HG03469 (cell line): ENCODE results near the gene KRT79.
"Not testable (repeated sequence)": the region's sequence is repeated elsewhere in the genome, so short reads cannot be mapped to it uniquely, and the experiment has no call there.

ENCODE experiments used
- ATAC-seq: cut with Tn5 transposase; IDR thresholded peaks from one replicate; pipeline ENCODE4 v1.9.1; 2021; ENCODE audit warnings: mild to moderate bottlenecking, moderate library complexity, moderate number of reproducible peaks; ENCODE audit not compliant: unreplicated experiment

The KRT79 gene

DNA sequence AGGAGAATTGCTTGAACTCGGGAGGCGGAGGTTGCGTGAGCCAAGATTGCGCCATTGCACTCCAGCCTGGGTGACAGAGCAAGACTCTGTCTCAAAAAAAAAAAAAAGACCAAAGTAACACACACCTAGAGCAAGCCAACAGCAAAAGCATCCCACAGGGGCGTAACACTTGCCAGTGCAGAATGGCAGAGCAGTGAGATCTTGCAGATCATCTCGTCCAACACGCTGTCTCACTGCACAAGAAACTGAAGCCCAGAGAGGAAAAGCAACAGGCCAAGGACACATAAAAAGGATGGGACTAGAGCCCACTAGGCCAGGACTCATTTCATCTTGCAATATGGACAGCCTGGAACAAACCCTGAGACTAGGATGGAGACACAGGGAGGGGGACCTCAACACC is 27.4 kb upstream of the KRT79 start:
- ATAC-seq, result no peak

DNA sequence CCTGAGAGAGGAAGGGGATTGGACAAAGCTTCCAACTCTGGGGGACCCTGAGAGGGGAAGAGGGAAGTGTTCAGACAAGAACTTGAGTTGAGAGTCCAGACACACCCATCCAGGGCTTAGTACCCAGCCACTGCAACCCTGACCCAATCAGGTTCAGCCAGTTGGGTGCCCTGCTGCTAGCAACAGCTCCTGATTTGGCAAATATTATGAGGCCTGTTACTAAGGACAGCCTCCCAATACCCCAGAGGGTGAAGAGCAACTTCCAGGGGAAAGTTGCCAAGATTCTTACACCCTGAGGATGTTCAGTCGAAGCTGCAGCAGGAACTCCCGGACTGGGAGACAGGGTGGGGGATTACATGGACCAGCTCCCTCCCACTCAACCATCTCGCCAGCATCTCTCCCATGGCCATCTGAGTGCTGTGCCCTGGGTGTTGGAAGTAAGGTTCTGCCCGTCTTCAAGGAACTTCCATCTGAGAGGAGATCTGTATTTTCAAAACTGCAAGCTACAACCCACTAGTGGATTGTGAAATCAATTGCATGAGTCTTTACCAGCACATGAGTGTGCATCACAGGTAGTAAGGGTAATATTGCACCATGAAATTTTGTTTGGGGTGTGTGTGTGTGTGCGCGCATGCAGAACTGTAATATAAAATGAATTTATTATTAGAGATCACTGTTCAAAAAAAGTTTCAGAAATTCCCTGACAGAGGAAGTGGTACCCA is 26.2 kb upstream of the KRT79 start:
- ATAC-seq, result no peak

DNA sequence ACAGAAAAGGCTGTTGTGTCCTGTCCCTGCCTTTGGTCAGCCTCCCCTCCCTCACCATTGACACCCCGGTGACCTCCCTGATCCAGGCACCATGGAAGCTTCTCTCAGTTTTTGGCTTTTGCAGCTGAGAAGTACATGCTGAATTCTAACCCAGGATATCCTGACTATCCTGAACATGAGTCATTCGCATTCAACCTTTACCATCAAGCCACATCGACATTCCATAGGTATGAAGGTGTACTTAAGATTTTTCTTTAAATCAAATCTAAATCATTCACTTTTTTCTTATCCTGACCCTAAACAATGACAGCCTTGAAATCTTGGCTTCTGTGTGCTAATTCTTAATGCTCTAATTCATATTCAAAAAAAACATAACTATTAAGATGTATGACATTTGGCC is 23.4 kb upstream of the KRT79 start:
- ATAC-seq, result no peak

DNA sequence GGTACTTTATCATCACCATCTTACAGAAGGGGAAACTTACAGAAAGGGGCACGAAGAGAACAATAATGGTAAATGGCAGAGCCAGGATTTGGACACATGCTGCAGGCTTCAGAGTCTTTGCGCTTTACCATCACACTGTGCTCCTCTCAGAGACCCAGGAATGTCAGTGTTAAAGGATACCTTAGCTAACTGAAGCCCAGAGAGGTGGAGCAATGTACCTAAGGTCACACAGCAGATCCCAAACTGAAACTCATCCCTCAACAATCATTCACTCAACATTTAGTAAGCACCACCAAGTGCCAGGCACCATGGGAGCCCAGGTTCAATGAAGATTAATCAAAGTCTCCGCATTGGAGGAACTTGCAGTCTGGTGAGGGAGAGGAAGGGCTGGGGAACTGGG is 22.7 kb upstream of the KRT79 start:
- no peak for ATAC-seq

DNA sequence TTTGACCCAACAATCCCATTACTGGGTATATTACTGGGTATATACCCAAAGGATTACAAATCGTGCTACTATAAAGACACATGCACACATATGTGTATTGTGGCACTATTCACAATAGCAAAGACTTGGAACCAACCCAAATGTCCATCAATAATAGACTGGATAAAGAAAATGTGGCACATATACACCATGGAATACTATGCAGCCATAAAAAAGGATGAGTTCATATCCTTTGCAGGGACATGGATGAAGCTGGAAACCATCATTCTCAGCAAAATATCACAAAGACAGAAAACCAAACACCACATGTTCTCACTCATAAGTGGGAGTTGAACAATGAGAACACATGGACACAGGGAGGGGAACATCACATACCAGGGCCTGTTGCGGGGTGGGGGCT is 22.0 kb upstream of the KRT79 start:
- not testable (repeated sequence) for ATAC-seq

DNA sequence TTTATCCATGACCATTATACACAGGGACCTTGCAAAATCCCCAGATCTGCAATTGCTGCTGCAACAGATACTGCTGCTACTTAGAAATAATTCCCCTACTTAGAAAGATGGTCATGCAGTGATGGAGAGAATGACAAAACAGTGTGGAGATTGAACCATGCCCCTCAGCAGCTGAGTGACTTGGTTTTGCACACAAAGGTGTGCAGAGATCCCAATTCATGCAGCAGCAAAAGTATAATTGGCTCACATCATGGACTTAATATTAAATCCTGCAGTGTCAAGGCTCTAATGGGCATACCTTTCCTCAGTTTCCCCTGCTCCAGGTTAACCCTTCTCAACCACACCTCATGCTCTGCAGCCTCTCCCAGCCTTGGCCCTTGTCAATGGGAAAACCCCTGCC is 17.7 kb upstream of the KRT79 start:
- ATAC-seq, result no peak

DNA sequence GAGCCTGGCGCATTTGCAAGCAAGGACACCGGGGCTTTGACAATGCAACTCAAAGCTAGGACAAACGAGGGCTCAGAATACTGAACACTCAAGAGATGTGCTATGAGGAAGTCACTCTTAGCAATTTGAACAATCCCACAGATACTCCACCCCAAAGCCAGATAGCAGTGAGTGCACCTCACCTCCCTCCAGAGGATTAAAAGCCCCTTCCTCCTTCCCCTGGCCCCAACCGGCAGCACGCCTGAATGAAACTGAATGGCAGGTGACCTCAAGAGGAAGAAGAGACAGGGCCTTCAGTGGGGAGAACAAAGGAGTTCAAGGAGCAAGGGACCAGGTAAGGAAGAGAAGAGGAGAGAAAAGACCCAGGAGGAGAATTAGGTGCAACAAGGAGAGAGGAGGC is 16.6 kb upstream of the KRT79 start:
- ATAC-seq, result no peak

DNA sequence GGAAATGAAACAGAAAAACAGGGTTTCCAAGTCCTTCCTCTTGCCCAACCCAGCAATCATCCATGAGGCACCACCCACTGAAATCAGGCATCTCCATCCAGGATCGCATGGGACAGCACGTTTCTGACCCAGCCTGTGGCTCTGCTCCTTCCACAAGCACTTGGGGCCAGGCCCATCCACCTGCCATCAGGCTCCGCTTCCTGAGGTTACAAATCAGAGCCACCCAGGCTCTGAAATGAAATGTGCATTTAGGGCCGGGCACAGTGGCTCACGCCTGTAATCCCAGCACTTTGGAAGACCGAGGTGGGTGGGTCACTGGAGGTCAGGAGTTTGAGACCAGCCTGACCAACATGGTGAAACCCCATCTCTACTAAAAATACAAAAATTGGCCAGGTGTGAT is 15.4 kb upstream of the KRT79 start:
- no peak for ATAC-seq

DNA sequence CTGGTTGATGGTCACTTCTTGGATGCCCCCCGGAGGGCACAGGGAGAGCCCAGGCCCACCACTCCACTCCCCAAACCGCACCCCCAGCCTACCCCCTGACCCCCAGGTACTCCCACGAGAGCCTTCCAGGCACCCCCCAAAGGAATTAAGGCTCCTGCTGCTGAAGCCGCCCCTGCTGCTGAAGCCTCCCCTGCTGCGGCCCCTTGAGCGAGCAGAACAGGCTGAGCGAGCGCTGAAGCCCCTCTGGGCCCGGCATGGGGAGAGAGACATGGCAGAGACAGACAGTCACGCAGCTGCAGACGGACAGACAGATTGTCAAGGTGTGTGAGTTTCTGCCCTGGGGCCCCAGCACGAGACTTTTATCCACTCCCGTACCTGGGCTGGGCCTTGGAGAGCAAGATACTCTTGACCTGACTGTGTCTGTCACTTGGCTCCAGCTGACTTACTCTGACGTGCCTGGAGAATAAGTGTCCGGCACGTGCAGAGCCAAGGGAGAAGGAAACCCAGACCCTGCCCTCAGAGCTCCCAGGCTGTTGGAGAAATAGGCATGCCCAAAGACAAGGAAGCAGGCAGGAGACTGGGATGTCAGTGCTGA is 14.6 kb upstream of the KRT79 start, which contains the start of gene KRT78:
Gene KRT78, minus strand, starts transcription at position 334 of the 595 bp plus-strand sequence. Its CDS starts 64 bp downstream, at position 270.
- ATAC-seq, result no peak

DNA sequence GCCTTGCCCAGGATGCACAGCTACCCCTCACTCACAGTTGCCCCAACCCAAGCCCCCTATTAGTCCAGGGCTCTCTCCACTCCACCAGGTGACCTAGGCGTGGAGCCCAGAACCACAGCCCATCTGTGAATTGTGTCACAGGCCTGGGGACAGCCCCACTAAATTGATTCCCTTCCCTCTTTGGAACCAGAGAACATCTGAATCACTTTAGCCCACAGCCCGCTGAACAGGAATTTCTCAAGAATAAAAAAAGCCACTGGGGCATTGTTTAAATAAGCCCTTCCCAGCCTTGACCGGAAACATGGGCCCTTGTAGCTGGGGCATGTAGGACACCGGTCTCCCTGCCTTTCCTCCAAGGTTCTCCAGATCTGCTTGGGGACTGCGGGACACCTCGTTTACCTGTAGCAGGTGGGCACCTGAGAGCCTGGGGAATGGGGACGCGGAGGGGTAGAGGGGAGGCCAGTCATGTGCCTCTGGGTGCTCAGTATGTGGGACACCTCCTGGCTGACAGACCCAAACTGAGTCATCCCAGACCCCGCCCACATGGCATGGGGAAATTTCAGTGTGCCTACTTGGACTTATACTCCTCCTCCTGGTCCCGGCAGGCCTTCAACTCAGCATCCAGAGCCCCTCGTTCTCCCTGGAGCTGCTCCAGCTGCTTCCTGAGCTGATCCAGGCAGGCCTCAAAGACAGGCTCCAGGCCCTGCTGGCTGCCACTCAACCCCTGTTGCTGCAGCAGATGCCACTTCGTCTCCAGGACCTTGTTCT is 13.4 kb upstream of the KRT79 start:
- ATAC-seq, result no peak

DNA sequence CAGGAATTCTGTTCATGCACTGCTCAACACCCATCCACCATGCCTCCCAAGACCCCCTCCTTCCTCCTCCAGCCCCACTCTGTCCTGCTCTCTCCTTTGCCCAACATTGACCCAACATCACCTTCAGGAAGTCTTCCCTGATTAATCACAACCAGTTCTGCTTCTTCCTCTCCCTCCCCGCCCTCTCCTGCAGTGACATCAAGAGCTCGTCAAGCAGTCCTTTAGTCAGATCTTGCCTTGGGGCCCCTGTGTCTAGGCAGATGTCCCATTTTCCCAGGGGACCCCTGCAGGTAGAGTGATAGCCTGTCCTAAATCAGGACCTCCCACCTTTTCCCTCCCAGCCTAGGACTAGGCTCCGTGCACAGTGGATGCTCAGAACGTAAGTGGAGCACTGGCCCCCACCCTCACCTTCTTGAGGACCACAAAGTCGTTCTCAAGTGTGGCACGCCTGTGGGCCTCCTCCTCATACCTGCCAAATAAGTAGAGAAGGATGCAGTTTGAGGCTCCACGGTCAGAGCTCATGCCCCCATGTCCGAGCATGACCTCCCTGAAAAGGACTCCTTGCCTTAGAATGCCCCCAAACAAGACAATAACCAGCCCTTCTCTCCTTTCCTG is 12.4 kb upstream of the KRT79 start:
- ATAC-seq, result no peak

DNA sequence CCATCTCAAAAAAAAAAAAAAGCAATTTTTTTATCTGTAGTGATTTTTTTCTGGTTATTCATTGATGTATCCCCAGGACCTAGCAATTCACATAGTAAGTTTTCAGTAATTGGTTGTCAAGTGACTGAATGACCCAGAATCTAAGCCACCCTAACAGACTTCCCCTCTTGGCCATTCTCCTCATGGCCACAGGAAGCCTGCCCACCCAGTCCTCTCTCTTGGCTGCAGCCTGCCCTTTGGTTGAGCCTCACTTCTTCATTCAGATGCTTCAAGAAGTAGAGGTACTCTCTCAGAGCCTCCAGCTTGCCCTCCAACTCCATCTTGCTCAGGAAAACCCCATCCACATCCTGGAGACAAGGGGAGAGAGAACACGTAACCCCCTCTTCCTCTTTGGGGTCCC is 11.8 kb upstream of the KRT79 start:
- ATAC-seq, result no peak

DNA sequence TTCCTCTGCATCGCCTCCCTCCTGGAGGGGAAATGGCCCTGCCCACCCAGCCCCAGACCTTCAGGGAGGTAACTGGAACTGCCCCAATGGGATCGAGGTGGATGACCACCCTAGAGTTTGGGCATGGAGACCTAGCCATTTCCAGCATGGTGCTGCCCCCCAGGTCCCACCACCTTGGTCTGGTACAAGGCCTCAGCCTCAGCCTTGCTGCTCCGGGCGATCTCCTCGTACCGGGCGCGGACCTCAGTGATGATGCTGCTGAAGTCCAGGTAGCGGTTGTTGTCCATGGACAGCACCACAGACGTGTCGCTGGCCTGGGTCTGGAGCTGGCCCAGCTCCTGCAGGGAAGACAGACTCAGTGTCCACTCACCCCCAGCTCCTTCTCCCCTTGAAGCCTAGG is 10.3 kb upstream of the KRT79 start:
- ATAC-seq, result no peak

DNA sequence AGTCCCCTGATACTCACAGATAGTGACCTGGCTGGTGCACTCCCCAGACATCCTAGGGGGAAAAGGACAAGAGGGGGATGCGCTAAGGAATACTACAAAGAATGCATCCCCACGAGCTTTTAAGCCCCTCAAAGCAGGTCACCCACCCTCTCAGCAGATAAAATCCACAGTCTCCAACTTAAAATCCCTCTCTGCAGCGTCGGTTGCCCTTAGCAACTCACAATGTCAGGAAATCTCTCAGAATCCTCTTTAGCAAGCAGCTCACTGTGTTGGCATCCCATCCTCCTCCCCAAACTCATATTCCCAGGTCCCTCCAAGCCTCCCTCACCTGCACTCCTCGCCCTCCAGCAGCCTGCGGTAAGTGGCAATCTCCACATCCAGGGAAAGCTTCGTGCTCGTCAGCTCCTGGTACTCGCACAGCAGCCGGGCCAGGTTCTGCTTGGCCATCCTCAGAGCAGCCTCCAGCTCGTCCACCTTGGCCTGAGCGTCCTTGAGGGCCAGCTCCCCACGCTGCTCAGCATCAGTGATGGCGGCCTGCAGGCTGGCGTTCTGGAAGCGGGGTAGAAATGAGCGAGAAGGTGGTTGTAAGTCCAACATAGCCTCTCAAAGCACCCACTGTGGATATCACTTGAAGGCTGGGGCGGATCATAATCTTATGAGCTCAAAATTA is 5.5 kb upstream of the KRT79 start:
- no peak for ATAC-seq

DNA sequence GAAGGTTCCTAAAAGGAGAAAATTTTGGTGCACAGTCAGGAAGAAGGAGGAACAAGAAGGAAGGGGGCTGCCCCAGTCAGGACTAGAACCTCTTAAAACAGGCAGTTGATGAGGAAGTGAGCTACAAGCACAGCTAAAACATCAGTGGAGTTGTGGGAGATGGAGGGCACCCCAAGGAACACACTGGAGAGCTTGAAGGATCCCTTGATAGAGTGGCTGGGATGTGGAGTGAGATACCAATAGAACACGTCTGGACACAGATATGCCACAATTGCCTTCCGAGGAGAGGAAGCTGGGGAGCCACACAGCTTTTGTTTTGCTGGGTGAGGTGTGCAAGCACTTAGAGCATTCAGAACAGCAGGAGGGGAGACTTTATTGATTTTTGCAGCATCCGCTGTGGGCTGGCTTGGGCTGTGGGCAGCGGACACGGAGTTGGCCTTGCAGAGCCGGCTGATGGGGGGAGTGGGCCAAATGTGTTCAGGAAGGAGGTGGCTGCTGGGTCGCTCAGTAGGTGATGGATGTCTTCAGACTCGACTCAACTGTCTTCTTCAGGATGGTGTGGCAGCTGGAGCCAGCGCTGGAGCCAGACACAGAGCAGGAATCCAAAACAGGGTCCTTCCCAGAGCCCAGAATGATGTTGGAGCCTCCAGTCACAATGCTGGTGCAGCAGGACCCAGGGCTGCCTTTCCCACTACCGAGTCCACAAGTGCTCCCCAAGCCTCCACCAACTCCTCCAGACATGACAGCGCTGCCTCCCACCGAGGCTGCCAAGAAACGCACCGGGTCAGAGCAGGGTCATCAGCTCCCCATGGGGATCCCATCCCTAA is 4.7 kb upstream of the KRT79 start:
- ATAC-seq, result no peak

DNA sequence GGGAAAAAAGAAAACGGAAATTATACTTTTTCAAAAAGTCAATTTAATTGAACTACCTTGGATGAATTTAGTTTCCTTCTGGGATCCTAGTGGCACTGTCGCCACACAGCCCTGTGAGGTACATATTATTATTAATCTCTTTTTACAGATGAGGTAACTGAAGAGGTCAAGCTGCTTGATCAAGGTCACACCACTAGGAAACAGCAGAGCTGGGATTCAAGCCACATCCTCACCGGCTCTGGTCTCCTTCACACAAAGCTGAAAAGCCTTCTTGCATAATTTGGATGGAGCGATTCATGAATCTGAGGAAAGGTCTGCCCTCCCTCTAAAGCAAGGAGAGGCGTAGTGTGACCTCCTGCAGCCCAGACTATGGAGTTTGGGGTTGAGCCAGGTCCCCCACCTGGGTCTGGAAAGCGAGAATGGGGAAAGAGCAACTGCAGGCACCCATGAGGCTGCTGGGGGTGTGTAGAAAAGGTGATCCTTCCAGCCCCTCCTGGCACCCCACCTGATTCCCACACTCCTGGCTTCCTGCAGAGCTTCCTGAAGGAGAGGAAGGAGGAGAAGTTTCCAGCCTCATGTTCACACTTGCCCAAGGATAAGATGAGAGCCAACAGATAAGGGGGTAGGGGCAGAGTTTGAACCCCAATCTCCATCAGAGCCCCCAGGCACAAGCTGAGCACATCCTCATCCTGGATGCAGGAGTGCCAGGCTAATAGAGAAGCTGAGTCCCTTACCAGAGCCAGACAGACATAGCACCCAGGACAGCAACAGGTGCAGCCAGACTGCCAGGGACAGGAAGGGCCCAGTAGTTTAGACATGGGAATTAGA is 3.9 kb upstream of the KRT79 start:
- no peak for ATAC-seq

DNA sequence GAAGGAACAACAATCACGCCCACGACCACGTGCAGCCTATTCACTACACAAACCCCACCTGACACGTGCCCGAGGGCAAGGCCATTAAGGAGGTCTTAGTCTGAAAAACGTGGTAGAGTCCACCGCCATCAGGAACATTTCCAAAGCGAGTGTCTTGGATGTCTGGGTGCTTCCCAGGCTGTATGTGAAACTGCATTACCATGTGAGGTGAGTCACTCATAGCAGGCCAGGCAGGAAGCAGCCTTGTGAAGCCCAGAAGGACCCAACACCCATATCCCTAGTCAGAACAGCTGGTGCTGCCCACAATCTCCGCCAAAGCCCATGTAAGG is 3.3 kb upstream of the KRT79 start:
- ATAC-seq, result no peak

DNA sequence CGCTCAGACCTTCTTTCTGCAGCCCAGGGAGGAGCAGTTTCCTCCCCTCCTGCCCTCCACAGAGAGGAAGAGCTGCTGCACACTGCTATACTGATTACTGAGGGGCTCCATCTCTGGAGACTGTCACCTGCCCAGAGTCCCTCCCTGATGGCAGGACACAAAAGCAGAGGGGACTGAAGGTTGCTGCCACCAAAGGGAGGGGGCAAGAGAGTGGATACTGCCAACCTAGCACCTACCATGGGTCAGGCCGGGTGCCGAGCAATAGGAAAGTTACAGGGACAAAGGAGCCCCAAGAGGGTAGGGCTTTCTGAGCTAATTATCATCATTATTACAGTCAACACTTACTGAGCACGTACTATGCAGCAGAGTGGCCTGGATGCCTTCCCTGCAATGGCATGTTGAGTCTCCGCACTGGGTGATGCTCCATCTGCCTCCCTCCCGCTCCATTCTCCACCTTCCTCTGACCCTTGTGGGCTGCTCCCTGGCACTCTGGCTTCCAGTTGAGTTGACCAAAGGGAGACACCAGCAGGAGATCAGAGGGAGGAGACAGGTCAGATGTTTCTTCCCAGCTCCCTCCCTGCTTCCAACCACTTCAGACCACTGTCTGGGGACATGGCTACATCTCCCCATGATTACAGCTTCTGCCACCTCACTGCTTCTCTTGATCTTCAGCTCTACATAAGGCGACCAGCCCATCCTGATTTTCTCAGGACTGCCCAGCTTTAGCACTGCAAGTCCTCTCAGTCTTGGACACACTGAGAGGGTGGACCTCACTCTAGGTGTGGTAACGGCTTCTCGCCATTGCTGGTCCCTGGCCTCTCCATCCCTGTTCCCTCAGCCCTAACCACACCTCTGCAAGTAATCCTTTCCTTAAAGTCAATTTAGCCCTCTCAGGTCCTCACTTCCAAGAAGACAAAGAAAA is 2.6 kb upstream of the KRT79 start:
- ATAC-seq, result no peak
